Kidney tubule cell (primary cell): ENCODE results near the gene ZNF23.

Source experiments
- DNase-seq: peaks from one replicate; pipeline ENCODE4 v3.0.0-alpha.2; 2018; ENCODE audit warnings: low spot score

ZNF23 gene

DNA sequence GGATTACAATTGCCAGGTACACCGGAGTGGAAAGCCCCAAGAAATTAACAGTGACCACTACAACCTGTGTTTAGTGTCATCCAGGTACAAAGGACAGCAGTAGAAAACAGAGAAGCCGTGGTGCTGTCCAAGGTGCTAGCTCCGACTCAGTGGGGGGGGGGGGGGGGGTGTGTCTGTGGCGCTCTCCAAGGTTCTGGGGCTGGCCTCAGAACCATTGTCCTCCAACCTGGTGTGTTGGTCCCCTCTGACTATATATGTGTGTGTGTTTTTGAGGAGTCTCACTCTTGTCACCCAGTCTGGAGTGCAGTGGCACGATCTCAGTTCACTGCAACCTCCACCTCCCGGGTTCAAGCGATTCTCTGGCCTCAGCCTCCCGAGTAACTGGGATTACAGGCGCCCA is 5.8 kb upstream of the ZNF23 start:
- peak; percentile 28 for DNase-seq

- DNase-seq, result no peak
Observed at GRCh38 chr16:71464231-71464630, 2.2 kb upstream of the ZNF23 start.

GRCh38 chr16:71460941-71461340 is 1.1 kb downstream of the ZNF23 start:
- DNase-seq, result no peak

GRCh38 chr16:71460236-71460635 is 1.8 kb downstream of the ZNF23 start:
- DNase-seq, result peak; percentile 48

DNA sequence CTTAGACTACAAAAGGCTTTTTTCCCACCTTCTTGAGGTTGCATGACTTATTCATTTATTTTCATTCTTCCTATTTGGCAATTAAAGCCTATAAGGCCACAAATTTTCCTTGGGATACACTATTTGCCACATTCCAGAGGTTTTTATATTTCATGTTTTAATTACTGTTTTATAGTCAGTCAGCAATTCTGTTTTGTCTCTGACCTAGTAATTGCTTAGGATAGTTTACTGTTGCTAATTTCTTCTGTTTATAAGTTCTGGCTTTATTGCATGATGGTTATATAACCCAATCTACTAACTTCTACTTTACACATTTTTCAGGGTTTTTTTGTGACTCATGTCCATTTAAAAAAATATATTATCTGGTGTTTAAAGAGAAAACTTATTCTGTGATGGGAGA is 2.5 kb downstream of the ZNF23 start:
- DNase-seq, result no peak

GRCh38 chr16:71456801-71457200 is 5.2 kb downstream of the ZNF23 start:
- DNase-seq, result no peak

GRCh38 chr16:71453036-71453435 is 9.0 kb downstream of the ZNF23 start:
- no peak for DNase-seq

DNA sequence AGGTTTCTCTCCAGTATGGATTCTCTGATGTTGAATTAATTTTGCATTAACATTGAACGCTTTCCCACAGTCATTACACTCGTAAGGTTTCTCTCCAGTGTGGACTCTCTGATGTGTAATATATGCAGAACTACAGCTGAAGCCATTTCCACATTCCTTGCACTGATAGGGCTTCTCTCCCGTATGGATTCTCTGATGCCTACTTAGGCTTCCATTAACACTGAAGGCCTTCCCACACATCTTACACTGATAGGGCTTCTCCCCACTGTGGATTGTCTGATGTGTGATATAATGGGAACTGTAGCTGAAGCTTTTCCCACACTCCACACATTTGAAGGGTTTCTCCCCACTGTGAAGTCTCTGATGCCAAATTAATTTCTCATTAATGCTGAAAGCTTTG is 13.0 kb downstream of the ZNF23 start:
- no peak for DNase-seq

GRCh38 chr16:71448274-71448866 is 13.7 kb downstream of the ZNF23 start:
- no peak for DNase-seq

DNA sequence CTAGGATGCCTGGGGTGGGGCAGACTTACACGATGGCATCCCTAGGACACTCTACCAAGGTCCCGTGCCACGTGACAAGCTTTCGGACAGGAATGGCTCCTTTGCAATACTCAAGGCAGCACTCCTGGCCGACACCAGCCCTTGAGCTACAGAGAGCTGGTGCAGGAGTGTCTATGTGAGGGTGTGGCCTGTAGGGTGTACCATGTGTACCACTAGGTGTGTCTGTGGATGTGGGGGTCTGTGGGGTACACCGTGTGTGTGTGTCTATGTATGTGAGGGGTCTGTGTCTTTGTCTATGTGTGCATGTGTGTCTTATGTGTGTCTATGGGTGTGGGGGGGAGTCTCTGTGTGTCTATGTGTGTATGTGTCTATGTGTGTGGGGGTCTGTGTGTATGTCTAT is 18.3 kb downstream of the ZNF23 start:
- DNase-seq, result no peak

GRCh38 chr16:71442051-71442440 is 20.0 kb downstream of the ZNF23 start, which contains the start of gene TLE7:
Gene TLE7 (minus strand): TSS chr16:71442054. CDS start chr16:71433324, 8,730 bp downstream.
- no peak for DNase-seq

GRCh38 chr16:71441348-71442050 is 20.5 kb downstream of the ZNF23 start:
- no peak for DNase-seq

DNA sequence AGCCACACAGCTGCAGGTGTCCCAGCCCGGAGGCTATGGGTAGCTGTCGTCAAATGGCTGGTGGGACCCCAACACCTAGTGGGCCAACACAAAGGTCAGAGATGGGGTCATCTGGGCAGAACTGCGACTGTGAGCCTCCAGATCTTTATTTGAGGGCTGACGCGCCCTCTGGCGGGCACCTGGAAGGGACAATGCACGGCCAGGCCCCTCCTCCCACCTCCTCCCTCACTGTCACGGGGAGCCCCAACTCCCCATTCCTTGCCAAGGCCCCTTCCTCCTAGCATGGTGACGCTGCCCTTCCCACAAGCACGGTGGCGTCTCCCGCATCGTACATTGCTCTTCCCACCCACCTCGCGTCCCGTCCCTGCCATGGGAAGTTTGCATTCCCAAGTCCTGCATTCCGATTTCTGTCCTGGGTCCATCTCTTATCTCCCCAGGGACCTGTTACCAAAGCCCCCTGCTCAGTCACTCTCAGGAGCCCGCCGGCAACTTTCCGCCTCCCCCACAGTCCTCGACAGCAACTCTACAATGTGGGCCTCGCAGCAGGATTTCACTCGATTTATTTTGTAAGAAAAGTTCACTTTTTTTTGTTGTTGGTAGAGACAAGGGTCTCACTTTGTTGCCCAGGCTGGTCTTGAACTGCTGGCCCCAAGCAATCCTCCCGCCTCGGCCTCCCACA is 21.2 kb downstream of the ZNF23 start:
- no peak for DNase-seq

DNA sequence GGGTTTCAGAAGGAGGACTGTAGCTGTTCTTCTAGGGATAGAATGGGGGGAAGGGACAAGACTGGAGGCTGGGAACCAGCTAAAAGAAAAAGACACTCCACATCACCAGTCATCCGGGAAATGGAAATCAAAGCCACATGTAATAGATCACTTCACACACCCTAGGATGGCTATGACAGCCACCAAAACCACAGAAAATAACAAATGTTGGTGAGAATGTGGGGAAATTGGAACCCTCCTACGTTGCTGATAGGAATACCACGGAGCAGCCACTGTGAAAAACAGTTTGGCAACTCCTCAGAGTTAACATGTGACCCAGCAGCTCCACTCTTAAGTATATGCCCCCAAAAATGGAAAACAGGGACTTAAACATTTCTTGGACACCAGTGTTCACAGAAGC is 22.5 kb downstream of the ZNF23 start:
- peak; percentile 37 for DNase-seq

DNA sequence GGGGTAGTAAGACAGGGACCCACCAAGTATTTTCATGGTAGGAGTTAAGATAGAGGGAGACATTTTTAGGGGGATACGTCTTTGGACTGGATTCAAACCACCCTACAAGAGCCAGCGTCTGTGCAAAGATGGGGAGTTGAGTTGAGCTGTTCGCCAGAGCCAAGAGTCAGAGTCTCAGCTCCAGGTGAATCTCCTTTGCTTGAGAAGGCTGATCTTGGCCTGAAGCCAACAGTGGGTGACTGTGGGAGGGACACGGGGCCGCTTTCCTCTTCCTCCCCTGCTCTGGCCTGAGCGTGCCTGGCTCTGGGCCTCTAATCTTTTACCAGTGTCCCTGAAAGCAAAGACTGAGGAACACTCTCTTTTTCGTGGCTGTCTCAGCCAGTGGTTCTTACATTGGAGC is 25.6 kb downstream of the ZNF23 start:
- no peak for DNase-seq

DNA sequence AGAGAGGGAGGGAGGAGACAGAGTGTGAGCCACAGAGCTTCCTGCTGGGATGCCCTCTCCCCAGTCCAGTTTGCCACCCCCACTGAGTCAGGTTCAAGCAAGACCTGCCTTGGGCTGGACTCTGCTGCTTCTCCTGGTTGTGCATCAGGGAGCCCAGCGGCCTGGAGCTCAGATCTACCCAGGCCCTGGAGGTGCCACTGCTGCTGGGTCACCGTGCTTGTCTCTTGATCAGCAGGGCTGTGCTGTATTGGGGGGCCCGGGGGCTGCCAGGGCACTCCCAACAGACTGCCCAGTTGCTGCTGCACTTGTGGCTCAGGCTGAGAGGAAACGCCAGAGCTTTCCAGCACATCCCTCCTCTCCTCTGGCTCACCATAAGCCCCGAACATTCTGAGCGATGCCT is 29.1 kb downstream of the ZNF23 start:
- no peak for DNase-seq

- no peak for DNase-seq
Observed at GRCh38 chr16:71431991-71432390, 30.1 kb downstream of the ZNF23 start.

- DNase-seq, result no peak
Observed at GRCh38 chr16:71431176-71431575, 30.9 kb downstream of the ZNF23 start.

GRCh38 chr16:71430744-71431143 is 31.3 kb downstream of the ZNF23 start:
- no peak for DNase-seq

DNA sequence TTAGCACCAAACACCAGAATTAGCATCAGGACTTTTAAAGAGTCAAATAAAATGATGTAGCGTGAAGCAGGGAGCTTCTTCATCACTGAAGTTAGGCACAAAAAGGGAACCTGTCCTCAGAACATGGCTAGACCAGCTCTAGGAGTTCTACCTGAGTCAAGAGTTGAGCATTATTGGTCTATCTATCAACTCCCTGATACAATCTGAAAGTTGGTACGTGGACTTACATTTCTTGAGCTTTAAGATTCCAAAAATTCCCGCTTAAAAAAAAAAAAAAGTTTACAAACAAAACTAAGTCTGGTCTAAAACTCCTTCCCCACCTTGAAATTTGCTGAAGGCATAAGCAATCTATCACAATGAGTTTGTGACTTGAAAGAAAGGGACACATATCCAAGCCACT is 32.5 kb downstream of the ZNF23 start:
- no peak for DNase-seq

DNA sequence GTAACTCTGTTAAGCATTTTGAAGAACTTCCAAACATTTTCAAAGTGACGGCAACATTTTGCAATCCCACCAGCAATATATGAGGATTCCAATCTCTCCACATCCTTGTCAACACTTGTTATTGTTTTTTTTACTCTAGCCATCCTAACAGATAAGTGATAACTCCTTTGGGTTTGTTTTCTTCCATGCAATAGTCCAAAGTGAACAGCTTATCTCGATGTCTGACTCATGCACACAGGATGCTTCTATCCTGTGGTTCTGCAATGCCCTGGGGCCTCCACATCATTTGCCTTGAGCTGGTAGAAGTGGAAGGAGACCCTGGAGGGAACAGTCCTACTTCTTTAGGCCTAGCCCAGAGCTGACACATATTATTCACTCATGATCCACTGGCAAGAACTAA is 33.2 kb downstream of the ZNF23 start:
- no peak for DNase-seq

- DNase-seq, result no peak
Observed at GRCh38 chr16:71428385-71428784, 33.7 kb downstream of the ZNF23 start.

- no peak for DNase-seq
Observed at GRCh38 chr16:71426880-71427615, 35.0 kb downstream of the ZNF23 start.
